ENCODE results near the gene RAB5A.

The RAB5A gene

DNA sequence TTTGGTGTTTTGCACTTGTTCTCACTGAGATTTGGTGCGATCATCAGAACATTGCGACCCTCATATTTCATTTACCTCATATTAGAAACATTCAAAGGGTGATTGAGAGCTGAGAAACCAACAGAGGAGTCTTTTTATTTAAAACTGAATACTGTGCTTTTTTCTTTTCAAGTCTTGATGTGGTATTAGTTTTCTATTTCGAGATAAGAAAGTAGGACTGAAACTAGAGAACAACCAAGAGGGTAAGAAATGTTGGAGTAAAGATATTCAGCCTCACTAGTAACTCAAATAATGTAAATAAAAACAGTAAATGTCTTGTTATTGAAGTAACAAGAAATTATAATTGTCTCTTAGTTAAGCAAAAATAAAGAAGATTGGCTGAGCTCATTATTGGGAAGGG, 39.4 kb upstream of the RAB5A start:
- DNase-seq (ENCODE audit: low read depth) = no peak
- TF ChIP-seq, protein P1, sequence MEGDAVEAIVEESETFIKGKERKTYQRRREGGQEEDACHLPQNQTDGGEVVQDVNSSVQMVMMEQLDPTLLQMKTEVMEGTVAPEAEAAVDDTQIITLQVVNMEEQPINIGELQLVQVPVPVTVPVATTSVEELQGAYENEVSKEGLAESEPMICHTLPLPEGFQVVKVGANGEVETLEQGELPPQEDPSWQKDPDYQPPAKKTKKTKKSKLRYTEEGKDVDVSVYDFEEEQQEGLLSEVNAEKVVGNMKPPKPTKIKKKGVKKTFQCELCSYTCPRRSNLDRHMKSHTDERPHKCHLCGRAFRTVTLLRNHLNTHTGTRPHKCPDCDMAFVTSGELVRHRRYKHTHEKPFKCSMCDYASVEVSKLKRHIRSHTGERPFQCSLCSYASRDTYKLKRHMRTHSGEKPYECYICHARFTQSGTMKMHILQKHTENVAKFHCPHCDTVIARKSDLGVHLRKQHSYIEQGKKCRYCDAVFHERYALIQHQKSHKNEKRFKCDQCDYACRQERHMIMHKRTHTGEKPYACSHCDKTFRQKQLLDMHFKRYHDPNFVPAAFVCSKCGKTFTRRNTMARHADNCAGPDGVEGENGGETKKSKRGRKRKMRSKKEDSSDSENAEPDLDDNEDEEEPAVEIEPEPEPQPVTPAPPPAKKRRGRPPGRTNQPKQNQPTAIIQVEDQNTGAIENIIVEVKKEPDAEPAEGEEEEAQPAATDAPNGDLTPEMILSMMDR (IDR thresholded peaks at IDR 0.05; ENCODE audit: control insufficient read depth, insufficient read depth, low read depth, low read length, missing control alignments) = no peak
- no peak overlapping the region for H3K4me3 ChIP-seq (ENCODE audit: control insufficient read depth, low read depth, low read length)

DNA sequence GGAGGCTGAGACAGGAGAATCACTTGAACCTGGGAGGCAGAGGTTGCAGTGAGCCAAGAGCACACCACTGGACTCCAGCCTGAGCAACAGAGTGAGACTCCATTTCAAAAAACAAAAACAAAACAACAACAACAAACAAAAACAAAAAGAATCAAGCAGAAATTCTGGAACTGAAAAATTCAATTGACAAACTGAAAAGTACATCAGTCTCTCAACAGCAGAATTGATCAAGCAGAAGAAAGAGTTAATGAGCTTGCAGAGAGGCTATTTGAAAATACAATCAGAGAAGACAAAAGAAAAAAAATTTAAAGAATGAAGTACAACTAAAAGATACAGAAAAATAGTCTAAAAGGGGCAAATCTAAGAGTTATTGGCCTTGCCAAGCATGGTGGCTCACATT, 35.4 kb upstream of the RAB5A start:
- DNase-seq (ENCODE audit: low read depth) = no peak
- TF ChIP-seq, protein P1 (IDR thresholded peaks at IDR 0.05; ENCODE audit: control insufficient read depth, insufficient read depth, low read depth, low read length, missing control alignments) = no peak
- no peak overlapping the region for H3K4me3 ChIP-seq (ENCODE audit: control insufficient read depth, low read depth, low read length)

DNA sequence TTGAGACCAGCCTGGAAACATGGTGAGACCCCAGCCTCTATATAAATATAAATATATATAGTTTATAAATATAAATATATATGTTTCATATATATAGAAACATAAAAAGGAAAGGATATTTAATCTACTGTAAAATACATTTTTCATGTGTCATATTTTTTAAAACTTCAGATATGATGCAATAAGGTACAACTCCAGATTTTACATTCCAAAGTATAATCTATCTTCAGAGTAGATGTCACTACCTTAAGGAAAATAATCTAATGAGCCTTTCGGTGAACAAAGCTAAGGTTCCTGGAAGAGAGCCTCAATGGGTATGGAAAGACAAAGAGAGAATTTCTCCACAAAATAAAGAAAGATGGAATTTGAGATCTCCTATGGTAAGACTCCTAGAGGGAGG, 29.7 kb upstream of the RAB5A start:
- no peak overlapping the region for H3K4me3 ChIP-seq (ENCODE audit: control insufficient read depth, low read depth, low read length)
- TF ChIP-seq, protein P1 (IDR thresholded peaks at IDR 0.05; ENCODE audit: control insufficient read depth, insufficient read depth, low read depth, low read length, missing control alignments) = no peak
- DNase-seq (ENCODE audit: low read depth) = no peak

- no peak overlapping the region for H3K4me3 ChIP-seq (ENCODE audit: control insufficient read depth, low read depth, low read length)
- TF ChIP-seq, protein P1 (IDR thresholded peaks at IDR 0.05; ENCODE audit: control insufficient read depth, insufficient read depth, low read depth, low read length, missing control alignments) = no peak
Measured at GRCh38 chr3:19920401-19921080, 26.4 kb upstream of the RAB5A start.

GRCh38 chr3:19931180-19931692, 15.7 kb upstream of the RAB5A start:
- no peak overlapping the region for H3K4me3 ChIP-seq (ENCODE audit: control insufficient read depth, low read depth, low read length)
- TF ChIP-seq, protein P1 (IDR thresholded peaks at IDR 0.05; ENCODE audit: control insufficient read depth, insufficient read depth, low read depth, low read length, missing control alignments) = no peak
- DNase-seq (ENCODE audit: low read depth) = no peak

More at GRCh38 chr3:19920401-19921080, 26.4 kb upstream of the RAB5A start:
- no peak for DNase-seq (ENCODE audit: low read depth)

DNA sequence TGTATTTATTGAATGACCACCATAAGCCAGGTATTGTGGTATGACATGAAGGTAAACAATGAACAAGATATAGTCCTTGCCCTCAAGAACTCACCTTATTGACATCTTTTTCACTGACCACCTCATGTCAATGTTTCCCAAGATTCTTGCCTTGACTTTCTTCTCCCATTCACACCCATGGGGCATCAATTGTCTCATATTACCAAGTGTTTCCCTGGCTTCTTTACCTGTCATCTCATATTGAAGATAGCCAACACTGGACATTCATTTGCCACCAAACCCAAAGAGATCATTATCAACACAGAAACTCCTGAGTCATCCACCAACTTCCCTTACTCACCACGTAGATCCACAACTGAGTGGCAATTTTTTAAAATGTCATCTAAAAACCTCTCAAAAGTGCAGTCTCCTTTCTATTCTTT, 15.1 kb upstream of the RAB5A start:
- DNase-seq (ENCODE audit: low read depth) = no peak
- TF ChIP-seq, protein P1 (IDR thresholded peaks at IDR 0.05; ENCODE audit: control insufficient read depth, insufficient read depth, low read depth, low read length, missing control alignments) = no peak
- no peak overlapping the region for H3K4me3 ChIP-seq (ENCODE audit: control insufficient read depth, low read depth, low read length)

All from AG09309 (cell line).